Hippocampal formation (tissue), 2 donors: ENCODE measurements around the gene KIAA0753.
"Not testable (repeated sequence)": the region's sequence is repeated elsewhere in the genome, so short reads cannot be mapped to it uniquely, and the experiment has no call there.

Experiments
- DNase-seq, 2 donors: peaks; one replicate each; lab custom pipeline; 2025; lab: John Stamatoyannopoulos, UW

KIAA0753 gene

GRCh38 chr17:6668727-6669425 lies 28.4 kb upstream of the KIAA0753 start:
- DNase-seq: no peak

GRCh38 chr17:6668219-6668618 lies 27.7 kb upstream of the KIAA0753 start:
- no peak for DNase-seq

- DNase-seq: no peak
Measured at GRCh38 chr17:6667516-6667915, 27.0 kb upstream of the KIAA0753 start.

GRCh38 chr17:6666557-6666956 lies 26.0 kb upstream of the KIAA0753 start:
- no peak for DNase-seq

- DNase-seq: peak; percentile 67 to 68
Measured at GRCh38 chr17:6666077-6666521, 25.6 kb upstream of the KIAA0753 start.

GRCh38 chr17:6663200-6663599 lies 22.7 kb upstream of the KIAA0753 start:
- DNase-seq: not testable (repeated sequence)

- no peak for DNase-seq
Measured at GRCh38 chr17:6661464-6661848, 20.9 kb upstream of the KIAA0753 start.

- peak in 1 of 2 donors; percentile 21 for DNase-seq
Measured at GRCh38 chr17:6660805-6661463, 20.4 kb upstream of the KIAA0753 start.

- no peak for DNase-seq
Measured at GRCh38 chr17:6660101-6660500, 19.6 kb upstream of the KIAA0753 start.

GRCh38 chr17:6658411-6658810 lies 17.9 kb upstream of the KIAA0753 start:
- not testable (repeated sequence) for DNase-seq

GRCh38 chr17:6657633-6658287 lies 17.2 kb upstream of the KIAA0753 start:
- no peak for DNase-seq

- DNase-seq: not testable (repeated sequence)
Measured at GRCh38 chr17:6656797-6657632, 16.5 kb upstream of the KIAA0753 start.

- not testable (repeated sequence) for DNase-seq
Measured at GRCh38 chr17:6655732-6656361, 15.3 kb upstream of the KIAA0753 start.

- no peak for DNase-seq
Measured at GRCh38 chr17:6654841-6655731, 14.6 kb upstream of the KIAA0753 start.

- DNase-seq: no peak
Measured at GRCh38 chr17:6651919-6652452, 11.5 kb upstream of the KIAA0753 start.

- DNase-seq: peak; percentile 78 to 94
Measured at GRCh38 chr17:6651354-6651918, 10.9 kb upstream of the KIAA0753 start, which contains the start of the genes C17orf100 and MED31. Gene C17orf100, plus strand, starts transcription at chr17:6651762. Its CDS starts 152 bp downstream, at chr17:6651914. Gene MED31, minus strand, starts transcription at chr17:6651605. Its CDS starts 77 bp downstream, at chr17:6651528.

GRCh38 chr17:6648181-6648580 lies 7.7 kb upstream of the KIAA0753 start:
- DNase-seq: no peak

GRCh38 chr17:6643451-6644125 lies 3.1 kb upstream of the KIAA0753 start:
- no peak for DNase-seq

GRCh38 chr17:6642592-6642991 lies 2.1 kb upstream of the KIAA0753 start:
- no peak for DNase-seq
